Upper lobe of left lung (tissue), 4 donors: ENCODE measurements around the gene LIMCH1.

ENCODE experiments used
- POLR2A ChIP-seq, 4 donors: fragments of 450-650 bp; IDR thresholded peaks; one replicate each; pipeline ENCODE4 v1.5.1; 2016 to 2017; ENCODE audit warnings: antibody characterized with exemption in 4 of 4, mild to moderate bottlenecking in 2 of 4
- POLR2AphosphoS5 ChIP-seq, 2 donors: sonication (generic); formaldehyde crosslinking; IDR thresholded peaks; one replicate each; pipeline ENCODE4 v1.5.1; 2017; ENCODE audit warnings: antibody characterized with exemption in 2 of 2
- TF ChIP-seq, protein P1 (sequence below), 6 experiments: fragments of 450-650 bp in 4 of 6; fragments of 200-600 bp in 2 of 6; sonication (generic) in 2 of 6; IDR thresholded peaks; one replicate each; pipeline ENCODE4 v1.5.1; 2016 to 2019; ENCODE audit warnings: antibody characterized with exemption in 6 of 6

DNA sequence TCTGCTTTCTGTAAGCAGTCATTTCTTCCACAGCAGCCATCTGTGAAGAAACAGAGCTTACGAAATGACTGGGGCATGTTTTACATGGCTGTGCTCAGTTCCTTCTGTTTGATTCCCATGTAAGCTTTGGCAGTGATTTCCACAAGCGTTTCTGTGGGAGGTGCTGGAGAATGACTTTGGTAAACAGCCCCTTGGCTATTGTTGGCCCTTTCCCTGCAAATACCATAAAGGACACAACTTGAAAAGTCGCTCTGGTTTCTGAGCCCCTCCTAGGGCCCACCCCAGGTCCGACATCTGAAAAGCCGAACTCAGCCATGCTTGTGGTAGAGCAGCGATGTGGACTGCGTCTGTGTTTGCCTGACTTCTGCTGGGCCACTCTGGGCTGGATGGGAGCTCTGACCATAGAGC, 3.7 kb downstream of the LIMCH1 start:
- TF ChIP-seq, protein P1, sequence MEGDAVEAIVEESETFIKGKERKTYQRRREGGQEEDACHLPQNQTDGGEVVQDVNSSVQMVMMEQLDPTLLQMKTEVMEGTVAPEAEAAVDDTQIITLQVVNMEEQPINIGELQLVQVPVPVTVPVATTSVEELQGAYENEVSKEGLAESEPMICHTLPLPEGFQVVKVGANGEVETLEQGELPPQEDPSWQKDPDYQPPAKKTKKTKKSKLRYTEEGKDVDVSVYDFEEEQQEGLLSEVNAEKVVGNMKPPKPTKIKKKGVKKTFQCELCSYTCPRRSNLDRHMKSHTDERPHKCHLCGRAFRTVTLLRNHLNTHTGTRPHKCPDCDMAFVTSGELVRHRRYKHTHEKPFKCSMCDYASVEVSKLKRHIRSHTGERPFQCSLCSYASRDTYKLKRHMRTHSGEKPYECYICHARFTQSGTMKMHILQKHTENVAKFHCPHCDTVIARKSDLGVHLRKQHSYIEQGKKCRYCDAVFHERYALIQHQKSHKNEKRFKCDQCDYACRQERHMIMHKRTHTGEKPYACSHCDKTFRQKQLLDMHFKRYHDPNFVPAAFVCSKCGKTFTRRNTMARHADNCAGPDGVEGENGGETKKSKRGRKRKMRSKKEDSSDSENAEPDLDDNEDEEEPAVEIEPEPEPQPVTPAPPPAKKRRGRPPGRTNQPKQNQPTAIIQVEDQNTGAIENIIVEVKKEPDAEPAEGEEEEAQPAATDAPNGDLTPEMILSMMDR (IDR thresholded peaks at IDR 0.05) = no peak
- TF ChIP-seq POLR2A (IDR thresholded peaks at IDR 0.05) (no peak), POLR2AphosphoS5 (IDR thresholded peaks at IDR 0.05) (no peak)
